Esophagus squamous epithelium (tissue), 4 donors: ENCODE results near the gene NAA16.

Source experiments
- CTCF ChIP-seq, 6 experiments: fragments of 450-650 bp in 4 of 6; fragments of 200-600 bp in 2 of 6; sonication (generic) in 2 of 6; IDR thresholded peaks; one replicate each; pipeline ENCODE4 v1.5.1; 2016 to 2019; ENCODE audit warnings: antibody characterized with exemption in 6 of 6, mild to moderate bottlenecking in 4 of 6, moderate library complexity in 4 of 6
- POLR2A ChIP-seq, 4 donors: fragments of 450-650 bp; IDR thresholded peaks; one replicate each; pipeline ENCODE4 v1.6.1; 2017; ENCODE audit warnings: antibody characterized with exemption in 4 of 4, mild to moderate bottlenecking in 4 of 4, moderate library complexity in 3 of 4

- no peak for TF ChIP-seq POLR2A (IDR thresholded peaks at IDR 0.05)
- TF ChIP-seq CTCF (IDR thresholded peaks at IDR 0.05), result no peak
Observed at GRCh38 chr13:41296879-41297646, 14.0 kb upstream of the NAA16 start.
